Stimulated activated CD4-positive, alpha-beta T cell treated with anti-CD3 and anti-CD28 coated beads, Interleukin-15, amount 100 ng/mL, for 24 hours (primary cell): ENCODE results near the gene TAF4.
"Not testable (repeated sequence)": the region's sequence is repeated elsewhere in the genome, so short reads cannot be mapped to it uniquely, and the experiment has no call there.

Experiments
- DNase-seq: peaks from one replicate; pipeline ENCODE4 v3.0.0-alpha.2; 2020

The TAF4 gene

DNA sequence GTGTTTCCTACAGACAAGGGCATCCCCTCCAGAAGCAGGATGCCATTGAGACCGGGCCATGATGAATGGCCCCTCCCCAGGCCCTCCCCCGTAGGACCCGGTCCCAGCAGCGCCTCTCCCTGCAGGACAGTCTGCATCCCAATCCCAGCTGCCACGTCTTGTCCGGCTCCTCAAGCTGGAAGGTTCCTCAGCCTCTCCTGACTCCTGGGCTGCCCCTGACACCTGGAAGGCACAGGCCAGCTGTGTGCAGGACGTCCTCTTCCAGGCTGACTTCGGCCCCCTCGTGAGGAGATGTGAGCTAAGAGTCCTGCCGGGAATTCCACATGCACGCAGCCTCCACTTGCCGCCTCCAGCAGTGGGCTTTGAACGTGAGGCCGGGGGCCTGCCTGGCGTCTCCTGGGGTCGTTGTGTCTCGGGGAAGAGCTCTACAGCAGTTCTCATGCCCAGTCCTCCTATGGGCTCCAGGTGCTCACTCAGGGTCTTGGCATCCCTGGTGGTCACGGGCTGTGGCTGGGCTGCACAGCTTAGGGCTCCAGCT lies 64.4 kb downstream of the TAF4 start:
- no peak for DNase-seq

DNA sequence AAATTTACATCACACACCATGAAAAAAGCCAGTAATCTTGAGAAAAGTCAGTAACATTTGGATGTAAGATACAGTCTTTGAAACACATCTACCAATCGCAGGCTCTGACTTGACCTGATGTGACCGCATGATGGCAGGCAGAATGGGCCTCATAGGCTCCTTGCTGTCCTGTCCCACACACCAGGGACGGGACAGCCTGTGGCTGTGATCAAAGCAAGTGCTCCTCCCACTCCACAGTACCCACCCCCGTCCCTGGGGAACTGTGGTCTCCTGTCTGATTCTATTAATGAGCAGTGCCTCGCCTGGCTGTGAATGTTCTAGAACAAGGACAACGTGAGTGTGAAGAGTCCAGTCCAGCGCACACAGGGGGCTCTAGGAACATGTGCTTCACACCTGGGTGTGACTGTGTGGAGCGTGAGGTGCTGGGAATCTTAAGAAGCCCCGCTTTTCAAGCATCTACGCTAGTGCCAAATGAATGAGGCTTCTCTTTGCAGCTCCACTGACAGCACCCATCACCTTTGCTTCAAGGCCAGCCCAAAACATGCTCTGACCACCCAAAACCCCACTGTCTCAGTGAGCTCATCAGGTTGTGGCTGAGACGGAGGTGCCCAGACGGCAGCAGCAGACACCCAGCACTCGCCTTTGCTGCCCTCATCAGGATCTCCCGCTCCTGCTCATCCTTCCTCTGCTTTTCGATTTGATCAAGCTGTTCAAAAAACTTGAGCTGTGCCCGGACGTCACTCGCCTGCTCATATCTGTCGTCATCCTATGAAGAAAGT lies 67.1 kb downstream of the TAF4 start:
- DNase-seq: no peak

DNA sequence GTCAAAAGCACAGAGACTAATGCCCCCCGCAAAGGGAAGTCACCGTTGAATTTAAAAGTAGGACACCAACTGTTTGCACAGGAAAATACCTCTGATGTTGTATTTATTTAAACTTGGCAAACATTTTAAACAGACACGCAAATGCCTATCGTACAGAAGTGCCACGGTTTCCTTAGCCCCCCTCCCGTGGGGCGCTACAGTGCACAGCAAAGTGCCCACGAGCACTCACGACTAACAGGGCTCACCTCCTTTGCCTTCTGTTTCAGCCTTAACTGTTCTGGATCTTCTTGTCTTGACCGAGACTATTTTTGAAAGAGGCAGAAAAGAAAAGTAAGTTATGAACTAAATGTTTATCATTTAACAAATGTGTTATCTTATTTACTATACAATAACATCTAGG lies 67.8 kb downstream of the TAF4 start:
- DNase-seq: no peak

DNA sequence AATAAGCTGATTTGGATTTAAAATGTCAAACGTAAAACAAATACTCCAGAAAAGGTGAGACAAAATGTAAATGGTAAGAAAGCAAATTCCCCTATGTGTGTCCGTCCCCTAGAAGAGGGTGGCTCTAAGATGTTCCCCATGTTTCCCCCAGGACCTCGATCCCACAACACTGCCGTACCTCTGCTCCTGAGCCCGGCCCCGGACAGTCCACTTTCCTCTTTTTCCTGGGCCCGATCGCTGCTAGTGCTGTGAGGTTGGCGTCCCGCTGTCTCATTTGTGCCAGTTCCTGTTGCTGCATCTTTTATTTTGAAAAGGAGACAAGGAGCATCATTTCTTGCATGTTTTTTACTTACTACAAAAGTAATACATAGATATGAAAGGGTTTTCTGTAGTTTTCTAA lies 68.3 kb downstream of the TAF4 start:
- no peak for DNase-seq

DNA sequence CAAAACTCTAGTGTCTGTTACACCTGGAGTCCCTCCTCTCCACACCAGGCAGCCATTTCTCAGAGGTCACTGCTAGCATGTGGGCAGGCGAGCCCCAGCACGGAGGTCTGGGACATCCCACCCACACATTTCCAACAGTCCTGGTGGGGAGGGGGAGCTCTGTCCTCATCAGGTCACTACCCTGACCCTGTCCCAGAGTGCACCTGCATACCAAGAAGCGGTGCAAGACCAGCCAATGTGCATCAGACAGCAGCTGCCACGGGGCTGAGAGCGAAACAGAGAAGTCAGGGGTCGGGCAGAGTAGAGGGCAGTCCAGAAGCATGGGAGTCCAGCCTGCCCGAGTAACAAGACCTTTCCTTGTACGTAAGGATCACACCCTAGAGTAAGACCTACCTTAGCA lies 71.1 kb downstream of the TAF4 start:
- no peak for DNase-seq

DNA sequence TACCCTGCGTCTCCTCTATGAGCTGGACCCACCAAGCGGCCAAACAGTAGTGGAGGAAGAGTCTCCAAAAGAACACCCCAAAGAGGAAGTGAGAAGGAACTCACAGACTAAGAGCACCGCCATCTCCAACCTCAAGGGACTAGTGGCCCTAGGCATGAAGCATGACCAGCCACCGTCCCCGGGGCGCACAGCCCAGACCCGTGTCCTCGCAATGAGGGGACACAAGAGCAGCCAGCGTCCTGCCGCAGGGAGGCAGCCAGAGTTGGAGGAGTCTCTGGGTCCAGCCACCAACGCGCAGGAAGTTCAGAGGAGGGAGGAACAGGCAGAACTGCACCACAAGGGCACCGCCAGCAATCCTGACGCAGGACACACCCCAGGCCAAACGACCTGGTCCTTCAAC lies 72.6 kb downstream of the TAF4 start:
- DNase-seq: no peak

DNA sequence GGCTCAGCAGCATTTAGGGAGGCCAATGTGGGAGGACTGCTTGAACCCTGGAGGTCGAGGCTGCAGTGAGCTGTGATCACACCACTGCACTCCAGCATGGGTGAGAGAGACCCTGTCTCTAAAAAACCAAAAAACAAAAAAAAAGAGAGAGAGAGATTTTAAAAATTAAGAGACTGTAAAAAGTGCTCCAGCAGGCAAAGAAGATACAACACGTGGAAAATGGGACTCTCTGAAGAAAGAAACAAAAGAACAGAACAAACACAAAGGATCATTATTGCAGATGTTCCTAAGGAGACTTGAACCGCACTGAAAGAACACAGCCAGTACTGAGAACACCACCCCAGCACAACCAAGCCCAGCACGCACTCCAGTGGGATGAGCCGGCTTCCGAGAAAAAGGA lies 74.2 kb downstream of the TAF4 start:
- DNase-seq: no peak

DNA sequence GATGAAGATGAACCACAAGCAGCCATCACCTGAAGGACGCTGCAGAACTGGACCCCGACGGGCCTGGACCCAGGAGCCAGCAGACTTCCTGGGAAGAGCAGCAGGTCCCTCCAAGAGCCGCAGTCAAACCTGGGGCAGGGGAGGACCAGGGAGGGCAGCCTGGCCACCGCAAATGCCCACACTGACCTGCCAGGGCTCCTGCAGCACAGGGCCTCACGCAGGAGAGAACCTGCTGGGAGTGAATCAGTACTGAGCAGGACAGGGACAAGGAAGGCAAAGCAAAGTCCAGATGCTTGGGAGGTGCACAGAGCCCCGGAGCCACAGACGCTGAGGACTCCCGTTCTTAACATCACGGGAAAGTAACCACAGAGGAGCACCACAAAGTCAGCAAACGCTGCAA lies 75.2 kb downstream of the TAF4 start:
- no peak for DNase-seq

DNA sequence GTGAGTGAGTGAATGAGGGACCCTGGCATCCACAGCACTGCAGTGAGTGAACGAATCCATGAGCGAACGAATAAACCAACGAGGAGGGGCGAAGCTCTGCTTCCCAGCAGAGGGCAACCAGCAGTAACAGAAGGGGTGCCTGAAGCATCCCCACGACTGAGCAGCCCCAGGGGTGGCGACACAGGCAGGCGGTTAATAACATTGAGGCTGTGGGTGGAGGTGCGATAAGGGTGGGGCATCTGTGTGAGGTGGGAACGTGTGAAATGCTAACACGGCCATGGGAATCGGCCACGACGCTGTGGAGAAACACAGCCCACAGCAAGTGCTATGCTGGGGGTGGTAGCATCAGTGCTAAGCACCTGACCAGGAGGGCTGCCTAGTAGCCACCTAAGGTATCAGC lies 75.9 kb downstream of the TAF4 start:
- DNase-seq: no peak

DNA sequence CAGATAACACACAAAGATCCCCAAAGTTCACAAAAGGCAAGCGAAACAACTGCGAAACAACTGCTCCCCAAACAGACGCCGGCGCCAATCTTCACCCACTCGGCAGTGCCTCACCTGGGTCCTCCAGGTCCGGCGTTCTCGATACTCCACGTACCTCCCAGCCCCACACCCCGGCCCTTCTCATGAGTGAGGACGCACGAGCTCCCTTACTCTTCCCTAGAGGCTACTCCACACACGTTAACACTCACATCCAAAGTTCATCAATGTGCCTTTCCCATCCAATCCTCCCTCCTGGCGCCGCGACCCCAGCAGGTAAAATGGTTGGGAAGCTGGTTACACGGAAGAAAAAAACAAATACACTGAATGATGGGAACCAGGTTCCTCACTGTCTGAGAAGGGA lies 77.0 kb downstream of the TAF4 start:
- DNase-seq: no peak

DNA sequence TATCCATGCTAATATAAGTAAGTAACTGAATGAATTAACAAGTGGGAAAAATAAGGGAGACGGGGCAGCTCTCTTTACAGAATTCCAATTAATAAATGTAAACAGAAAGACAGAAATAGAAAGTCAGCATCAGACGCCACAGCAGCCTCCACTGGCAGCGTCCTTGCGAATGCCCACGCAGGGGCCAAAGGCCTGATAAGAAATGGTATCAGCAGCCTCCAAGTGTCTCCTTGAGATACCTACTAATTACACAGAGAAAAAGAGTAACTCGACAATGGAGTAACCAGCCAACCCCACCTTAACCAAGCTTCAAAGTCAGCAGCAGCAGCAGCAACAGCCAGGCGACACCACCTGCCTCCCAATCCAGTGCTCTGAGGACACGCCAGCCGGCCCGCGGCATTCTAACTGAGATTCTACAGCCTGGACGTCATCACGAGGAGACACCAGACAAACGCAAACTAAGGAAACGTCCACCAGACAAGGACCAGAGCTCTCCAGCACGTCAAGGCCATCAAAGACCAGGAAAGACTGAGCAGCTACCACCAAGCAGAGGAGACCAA lies 78.8 kb downstream of the TAF4 start:
- DNase-seq: no peak

DNA sequence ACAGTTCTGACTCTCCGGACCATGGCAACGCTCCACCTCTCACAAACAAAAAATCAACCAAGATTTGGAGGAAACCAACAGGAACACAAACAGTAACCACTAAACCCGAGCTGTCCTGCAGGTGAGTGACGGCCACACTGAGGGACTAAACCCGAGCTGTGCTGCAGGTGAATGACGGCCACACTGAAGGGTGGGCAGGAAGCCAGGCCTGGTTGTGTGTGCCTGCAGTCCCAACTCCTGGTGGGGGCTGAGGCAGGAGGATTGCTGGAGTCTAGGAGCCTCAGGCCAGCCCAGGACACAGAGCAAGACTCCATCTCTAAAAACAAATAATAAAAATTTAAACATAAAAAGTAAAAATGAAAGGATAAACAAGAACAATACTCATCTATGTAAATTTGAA lies 80.6 kb downstream of the TAF4 start:
- DNase-seq: no peak

DNA sequence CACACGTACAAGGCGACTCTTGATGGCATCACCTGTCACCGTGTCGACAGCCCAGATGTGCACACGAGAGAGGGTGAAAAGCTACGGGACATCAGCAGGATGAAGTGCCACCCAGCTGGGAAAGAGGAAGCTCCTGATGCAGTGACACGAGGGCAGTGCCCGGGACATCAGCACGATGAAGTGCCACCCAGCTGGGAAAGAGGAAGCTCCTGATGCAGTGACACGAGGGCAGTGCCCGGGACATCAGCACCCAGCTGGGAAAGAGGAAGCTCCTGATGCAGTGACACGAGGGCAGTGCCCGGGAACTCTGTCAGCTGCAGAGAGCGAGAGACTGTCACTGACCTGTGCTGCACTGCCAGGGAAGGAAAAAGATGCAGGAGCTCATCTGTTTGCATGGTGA lies 81.2 kb downstream of the TAF4 start:
- DNase-seq: not testable (repeated sequence)

DNA sequence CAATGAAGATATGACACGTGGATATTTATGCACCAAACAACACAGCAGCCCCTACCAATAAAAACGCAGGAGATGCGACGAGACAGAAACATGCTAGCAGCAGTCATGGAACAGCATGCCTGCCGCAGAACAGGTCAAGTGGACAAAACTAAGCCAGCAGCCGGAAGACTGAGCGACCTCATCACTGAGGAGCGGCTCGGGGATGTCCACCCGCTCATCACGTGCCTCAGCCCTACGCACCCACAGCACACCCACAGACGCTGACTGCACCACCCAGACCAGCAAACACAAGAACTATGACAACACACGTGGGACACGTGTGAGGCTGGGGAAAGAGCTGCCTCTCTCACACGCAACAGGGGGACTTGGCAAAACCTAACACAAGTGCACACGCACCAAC lies 81.7 kb downstream of the TAF4 start:
- no peak for DNase-seq

DNA sequence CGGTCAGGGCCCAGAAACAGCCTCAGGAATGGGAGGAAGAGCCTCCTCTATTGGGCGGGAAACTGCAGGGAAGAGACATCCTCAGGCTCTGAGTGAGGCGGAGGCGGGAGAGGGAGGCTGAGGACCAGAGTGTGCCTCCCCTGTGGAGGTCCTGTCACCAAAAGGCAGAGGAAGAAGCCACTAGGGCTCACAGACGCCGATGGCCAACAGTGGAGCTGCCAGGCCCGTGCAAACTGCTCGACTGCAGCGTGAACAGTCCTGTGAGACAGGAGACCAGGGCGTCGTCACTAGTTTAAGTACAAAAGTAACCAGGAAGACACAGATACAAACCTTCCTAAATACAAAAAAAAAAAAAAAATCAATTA lies 82.7 kb downstream of the TAF4 start:
- no peak for DNase-seq

DNA sequence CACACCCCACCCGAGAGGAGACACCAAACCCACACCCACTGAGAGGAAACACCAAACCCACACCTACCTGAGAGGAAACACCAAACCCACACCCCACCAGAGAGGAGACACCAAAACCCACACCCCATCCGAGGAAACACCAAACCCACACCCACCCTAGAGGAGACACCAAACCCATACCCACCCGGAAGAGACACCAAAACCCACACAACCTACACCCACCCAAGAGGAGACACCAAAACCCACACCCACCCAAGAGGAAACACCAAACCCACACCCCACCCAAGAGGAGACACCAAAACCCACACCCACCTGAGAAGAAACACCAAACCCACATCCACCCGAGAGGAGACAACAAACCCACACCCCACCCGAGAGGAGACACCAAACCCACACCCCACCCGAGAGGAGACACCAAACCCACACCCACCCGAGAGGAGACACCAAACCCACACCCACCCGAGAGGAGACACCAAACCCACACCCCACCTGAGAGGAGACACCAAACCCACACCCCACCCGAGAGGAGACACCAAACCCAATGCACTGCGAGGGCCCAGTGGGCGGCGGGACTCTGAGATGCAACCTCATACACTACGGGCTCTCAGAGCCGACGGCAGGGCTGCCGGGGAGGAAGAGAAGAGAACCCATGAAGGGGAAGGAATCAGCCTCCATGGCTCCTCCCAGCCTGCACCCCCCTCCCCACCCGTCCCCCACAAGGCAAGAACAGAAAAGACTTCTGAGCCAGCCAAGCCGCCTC lies 83.3 kb downstream of the TAF4 start:
- no peak for DNase-seq

DNA sequence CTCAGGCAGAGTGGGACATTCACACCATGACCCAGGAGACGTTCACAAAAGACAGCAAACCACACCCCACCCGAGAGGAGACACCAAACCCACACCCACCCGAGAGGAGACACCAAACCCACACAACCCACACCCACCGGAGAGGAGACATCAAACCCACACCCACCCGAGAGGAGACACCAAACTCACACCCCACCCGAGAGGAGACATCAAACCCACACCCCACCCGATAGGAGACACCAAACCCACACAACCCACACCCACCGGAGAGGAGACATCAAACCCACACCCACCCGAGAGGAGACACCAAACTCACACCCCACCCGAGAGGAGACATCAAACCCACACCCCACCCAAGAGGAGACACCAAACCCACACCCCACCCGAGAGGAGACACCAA lies 84.0 kb downstream of the TAF4 start:
- DNase-seq: not testable (repeated sequence)

DNA sequence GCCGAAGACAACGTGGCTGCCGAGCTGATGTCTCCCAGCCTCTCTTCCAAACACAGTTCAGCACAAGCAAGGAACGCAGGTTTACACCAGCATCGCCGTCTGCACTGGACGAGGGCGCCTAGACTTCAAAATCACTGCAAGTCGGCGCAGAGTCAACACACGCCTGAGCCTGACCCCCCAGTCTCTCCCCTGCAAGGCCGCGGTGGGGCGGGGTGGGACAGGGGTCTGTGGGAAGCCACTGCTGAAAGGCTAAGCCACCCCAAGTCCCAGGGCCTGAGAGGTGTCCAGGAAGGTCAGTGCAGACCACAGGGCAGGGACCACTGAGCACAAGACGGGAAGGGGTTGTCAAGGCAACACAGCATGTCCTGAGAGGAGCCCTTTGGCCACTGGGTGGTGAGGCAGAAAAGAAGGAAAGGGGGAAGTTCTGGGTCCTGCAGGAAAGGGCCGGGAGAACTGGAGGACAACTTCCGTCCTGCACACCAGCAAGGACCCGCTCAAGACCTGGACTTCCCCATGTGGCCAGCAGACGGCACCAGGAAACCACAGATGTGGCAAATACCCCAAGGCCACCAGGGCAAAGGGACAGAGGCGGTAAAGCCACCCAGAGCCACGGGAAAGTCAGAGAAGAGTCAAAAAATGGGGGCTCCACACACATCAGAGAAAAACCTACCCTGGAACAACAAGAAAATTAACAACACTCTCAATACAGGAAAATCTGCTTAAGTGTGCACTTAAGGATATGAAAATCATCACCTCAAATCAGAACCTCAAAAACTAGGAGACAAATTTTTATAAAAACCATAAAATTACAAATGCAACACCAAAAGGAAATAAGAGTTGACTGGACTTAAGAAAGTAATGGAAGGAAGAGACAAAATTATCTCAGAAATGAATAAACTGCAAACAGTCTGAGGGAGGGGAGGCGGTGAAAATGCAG lies 84.8 kb downstream of the TAF4 start:
- DNase-seq: no peak

DNA sequence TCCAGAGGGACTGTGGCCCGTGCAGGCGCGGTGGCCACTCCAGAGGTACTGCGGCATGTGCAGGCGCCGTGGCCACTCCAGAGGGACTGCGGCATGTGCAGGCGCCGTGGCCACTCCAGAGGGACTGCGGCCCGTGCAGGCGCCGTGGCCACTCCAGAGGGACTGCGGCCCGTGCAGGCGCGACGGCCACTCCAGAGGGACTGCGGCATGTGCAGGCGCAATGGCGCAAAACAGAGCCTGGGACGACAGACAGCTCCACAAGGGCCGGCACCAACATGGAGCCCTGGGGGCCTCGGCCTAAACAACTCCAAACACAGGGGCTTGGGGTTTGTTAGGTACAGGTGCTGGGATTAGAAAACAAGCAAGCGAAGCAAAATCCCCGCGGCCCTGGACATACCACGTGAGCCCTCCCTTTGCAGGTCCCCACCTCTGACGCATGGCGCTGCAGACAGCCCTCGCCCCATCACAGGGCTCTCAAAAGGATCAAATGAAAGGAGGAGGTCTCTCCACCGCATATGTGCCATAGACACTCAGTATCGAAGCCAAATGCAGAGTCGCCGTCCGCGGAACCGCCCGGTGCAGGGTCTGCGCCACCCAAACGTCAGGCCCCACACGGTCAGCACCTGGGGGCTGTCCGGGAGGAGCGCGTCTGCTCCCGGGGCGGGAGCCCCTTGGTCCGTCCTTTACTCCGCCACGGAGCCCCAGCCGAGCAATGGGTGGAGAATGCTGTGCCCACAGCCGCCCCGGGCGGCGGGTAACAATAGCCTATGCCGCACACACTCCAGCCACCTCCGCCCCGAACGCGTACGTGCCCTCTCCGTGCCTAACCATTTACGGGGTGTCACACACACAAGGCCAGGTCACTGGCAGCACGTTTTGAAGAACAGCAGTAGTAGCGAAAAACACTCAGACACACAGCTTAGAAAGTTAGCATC lies 85.7 kb downstream of the TAF4 start:
- no peak for DNase-seq

DNA sequence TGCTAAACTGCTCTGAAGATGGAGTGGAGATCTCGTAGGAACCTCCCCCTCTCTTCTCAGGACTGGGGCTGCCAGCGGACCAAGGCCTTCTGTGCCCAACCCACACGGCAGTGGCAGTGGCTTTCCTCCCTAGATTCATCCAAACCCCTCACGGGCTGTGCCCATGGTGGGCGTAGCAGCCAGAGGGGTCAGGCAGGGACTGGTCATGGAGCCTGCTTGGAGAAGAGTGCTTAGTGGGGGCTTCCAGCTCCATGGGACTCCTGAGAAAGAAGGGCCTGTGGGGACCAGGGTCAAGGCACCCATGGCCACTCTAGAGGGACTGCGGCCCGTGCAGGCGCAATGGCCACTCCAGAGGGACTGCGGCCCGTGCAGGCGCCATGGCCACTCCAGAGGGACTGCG lies 86.6 kb downstream of the TAF4 start:
- DNase-seq: no peak

DNA sequence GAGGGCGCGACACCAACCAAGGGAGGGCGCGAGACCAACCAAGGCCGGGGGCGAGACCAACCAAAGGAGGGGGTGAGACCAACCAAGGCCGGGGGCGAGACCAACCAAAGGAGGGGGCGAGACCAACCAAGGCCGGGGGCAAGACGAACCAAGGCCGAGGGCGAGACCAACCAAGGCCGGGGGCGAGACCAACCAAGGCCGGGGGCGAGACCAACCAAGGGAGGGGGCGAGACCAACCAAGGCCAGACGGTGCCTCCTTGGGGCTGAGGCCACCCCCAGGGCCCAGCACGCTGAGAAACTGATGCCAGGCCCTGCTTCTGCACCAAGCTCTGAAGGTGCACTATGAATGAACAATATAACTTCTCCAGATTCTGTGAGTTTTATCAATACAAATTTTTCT lies 87.2 kb downstream of the TAF4 start:
- no peak for DNase-seq

DNA sequence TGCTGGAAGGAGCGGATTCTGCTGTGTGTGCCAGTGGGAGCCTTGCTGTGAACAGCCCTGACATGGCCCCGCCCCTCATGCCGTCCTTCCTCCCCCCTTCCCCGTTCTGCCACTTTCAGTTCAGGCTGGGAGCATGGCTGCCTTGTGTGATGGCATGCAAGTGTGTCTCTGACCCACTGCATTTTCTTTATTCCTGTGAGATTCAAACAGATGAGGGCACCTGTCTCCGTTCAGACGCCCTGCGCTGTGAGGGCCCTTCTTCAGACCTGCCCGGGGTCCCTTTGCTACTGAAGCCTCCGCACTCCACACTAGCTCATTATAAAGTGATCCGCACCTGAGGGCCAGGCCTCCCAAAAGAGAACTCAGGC lies 88.3 kb downstream of the TAF4 start:
- DNase-seq: no peak
